ENCODE results near the gene TEPSIN. TPM values are rescaled to one million over a fixed set of nuclear protein-coding genes. Genes with fewer than 3 reads are reported as not detected.

TEPSIN gene
- total and polyA plus RNA-seq, 2 of the 13 experiments (the other 11 are each of a cell fraction or from before 2014, with no cell fraction given): 16.1 to 18.8 TPM

GRCh38 chr17:81238490-81238814, 403 bp downstream of the TEPSIN start (continued):
- TF ChIP-seq MTA3 (CRISPR knock-in tag; IDR thresholded peaks at IDR 0.05) (no peak), TAF1 (CRISPR knock-in tag; IDR thresholded peaks at IDR 0.05) (no peak), ZBTB43 (CRISPR knock-in tag; conservative IDR thresholded peaks at IDR 0.05) (no peak), SETDB1 (CRISPR knock-in tag; IDR thresholded peaks at IDR 0.05; ENCODE audit: borderline replicate concordance) (no peak), PHF21A (CRISPR knock-in tag; IDR thresholded peaks at IDR 0.05) (no peak), NFYB (CRISPR knock-in tag; IDR thresholded peaks at IDR 0.05) (no peak), ZNF282 (IDR thresholded peaks at IDR 0.05; ENCODE audit: partially characterized antibody) (no peak), ZNF354B (CRISPR knock-in tag; IDR thresholded peaks at IDR 0.05) (no peak), CEBPG (CRISPR knock-in tag; IDR thresholded peaks at IDR 0.05) (no peak), FOXC1 (CRISPR knock-in tag; IDR thresholded peaks at IDR 0.05; ENCODE audit: borderline replicate concordance) (no peak), PAX8 (CRISPR knock-in tag; IDR thresholded peaks at IDR 0.05; ENCODE audit: borderline replicate concordance) (no peak), ZNF777 (CRISPR knock-in tag; IDR thresholded peaks at IDR 0.05) (peak; percentile 85), NFATC3 (CRISPR knock-in tag; IDR thresholded peaks at IDR 0.05) (0 out of 2 replicates have a peak, but pooled peaks have one; percentile 56), DRAP1 (CRISPR knock-in tag; IDR thresholded peaks at IDR 0.05) (no peak), KDM1A (CRISPR knock-in tag; IDR thresholded peaks at IDR 0.05) (no peak), AKNA (CRISPR knock-in tag; IDR thresholded peaks at IDR 0.05; ENCODE audit: borderline replicate concordance) (no peak), ZNF230 (CRISPR knock-in tag; IDR thresholded peaks at IDR 0.05) (no peak), ONECUT2 (CRISPR knock-in tag; IDR thresholded peaks at IDR 0.05) (no peak), JARID2 (CRISPR knock-in tag; IDR thresholded peaks at IDR 0.05; ENCODE audit: insufficient replicate concordance) (no peak), ELK4 (CRISPR knock-in tag; IDR thresholded peaks at IDR 0.05; ENCODE audit: borderline replicate concordance) (no peak), ZNF296 (CRISPR knock-in tag; conservative IDR thresholded peaks at IDR 0.05) (no peak), KLF13 (CRISPR knock-in tag; IDR thresholded peaks at IDR 0.05) (no peak), ZNF616 (CRISPR knock-in tag; IDR thresholded peaks at IDR 0.05; ENCODE audit: low read depth) (0 out of 2 replicates have a peak, but pooled peaks have one; percentile 6), SMAD3 (CRISPR knock-in tag; IDR thresholded peaks at IDR 0.05) (no peak), ZNF263 (CRISPR knock-in tag; IDR thresholded peaks at IDR 0.05) (peak; percentile 86), RXRB (CRISPR knock-in tag; IDR thresholded peaks at IDR 0.05; ENCODE audit: borderline replicate concordance) (no peak), KDM4B (CRISPR knock-in tag; IDR thresholded peaks at IDR 0.05) (no peak)
